Activated CD4-positive, alpha-beta T cell treated with anti-CD3 and anti-CD28 coated beads, Interleukin-2, amount 10 ng/mL, durations not matched to agents 7 days and 5 days (primary cell): ENCODE results near the gene PARK7. TPM values are rescaled to one million over a fixed set of nuclear protein-coding genes. Genes with fewer than 3 reads are reported as not detected.
A peak's percentile ranks its signal among the peaks of the same experiment; 100 is the strongest.

Source experiments
- CTCF ChIA-PET: fragments of 350-600 bp; sonication (Branson Sonifier 250); formaldehyde crosslinking; loops from one replicate; lab custom pipeline; 2021; ENCODE audit warnings: antibody characterized with exemption; lab: Charles Lee
- POLR2A ChIA-PET: fragments of 350-600 bp; sonication (Branson Sonifier 250); formaldehyde crosslinking; loops from one replicate; lab custom pipeline; 2021; ENCODE audit warnings: antibody characterized with exemption; lab: Charles Lee
- DNase-seq: peaks from one replicate; pipeline ENCODE4 v3.0.0-alpha.2; 2020
- H3K27ac Mint-ChIP-seq: one replicate; pipeline ENCODE4 v1.8.0; 2021; ENCODE audit warnings: mild to moderate bottlenecking, moderate library complexity, mixed read lengths
- H3K27me3 Mint-ChIP-seq: one replicate; pipeline ENCODE4 v1.8.0; 2021; ENCODE audit warnings: mixed read lengths
- H3K36me3 Mint-ChIP-seq: one replicate; pipeline ENCODE4 v1.8.0; 2021; ENCODE audit warnings: low read depth, mixed read lengths
- H3K4me1 Mint-ChIP-seq: one replicate; pipeline ENCODE4 v1.8.0; 2021; ENCODE audit warnings: mixed read lengths
- H3K4me3 Mint-ChIP-seq: one replicate; pipeline ENCODE4 v1.8.0; 2021; ENCODE audit warnings: mild to moderate bottlenecking, moderate library complexity, mixed read lengths
- H3K9me3 Mint-ChIP-seq: one replicate; pipeline ENCODE4 v1.8.0; 2021; ENCODE audit warnings: mixed read lengths
- total RNA-seq, 2 experiments: library from RNA; stranded (reverse); gene quantifications; one replicate each; pipeline ENCODE4 v1.2.3, GENCODE V29; 2021

PARK7 gene
- total RNA-seq, 2 experiments from 2014 or later = 226 to 232 TPM

- no peak for DNase-seq
- Mint-ChIP-seq H3K4me3 (no peak overlapping the region), H3K4me1 (peaks cover 21% of the 10 kb centered on the region), H3K36me3 (peaks cover 57% of the 10 kb centered on the region), H3K9me3 (no peaks in the 10 kb centered on the region), H3K27me3 (no peaks in the 10 kb centered on the region), H3K27ac (no peak overlapping the region)
- ChIA-PET POLR2A (interaction anchor here (0.6 kb wide), 1 partner anchor 380 kb away, joined by 4 read pairs; no protein-coding TSS in a partner anchor), CTCF (no interaction called here)
Observed at GRCh38 chr1:7970246-7970645, 8.7 kb downstream of the PARK7 start.

GRCh38 chr1:7971024-7971423 is 9.5 kb downstream of the PARK7 start:
- ChIA-PET CTCF (interaction anchor here (0.6 kb wide), 1 partner anchor 1638 kb away, joined by 3 read pairs; no protein-coding TSS in a partner anchor), POLR2A (interaction anchor here (0.6 kb wide), 1 partner anchor 345 kb away, joined by 3 read pairs; no protein-coding TSS in a partner anchor)
- Mint-ChIP-seq H3K4me1 (peaks cover 14% of the 10 kb centered on the region), H3K4me3 (no peak overlapping the region), H3K36me3 (peaks cover 51% of the 10 kb centered on the region), H3K9me3 (no peaks in the 10 kb centered on the region), H3K27me3 (no peaks in the 10 kb centered on the region), H3K27ac (no peak overlapping the region)
- DNase-seq = no peak

- Mint-ChIP-seq H3K27ac (no peak overlapping the region), H3K4me1 (peaks cover 4% of the 10 kb centered on the region), H3K9me3 (no peaks in the 10 kb centered on the region), H3K4me3 (no peak overlapping the region), H3K27me3 (no peaks in the 10 kb centered on the region), H3K36me3 (peaks cover 43% of the 10 kb centered on the region)
- POLR2A ChIA-PET = interaction anchor here (0.7 kb wide), 1 partner anchor 478 kb away, joined by 3 read pairs; no protein-coding TSS in a partner anchor
- DNase-seq = no peak
- CTCF ChIA-PET = interaction anchor here (0.5 kb wide), 1 partner anchor 305 kb away, joined by 3 read pairs; no protein-coding TSS in a partner anchor
Observed at GRCh38 chr1:7972285-7972684, 10.8 kb downstream of the PARK7 start.

GRCh38 chr1:7973086-7973485 is 11.6 kb downstream of the PARK7 start:
- CTCF ChIA-PET = no interaction called here
- no peak overlapping the region for H3K4me3 Mint-ChIP-seq
- no peaks in the 10 kb centered on the region for H3K9me3 Mint-ChIP-seq
- peaks cover 2% of the 10 kb centered on the region for H3K4me1 Mint-ChIP-seq
- POLR2A ChIA-PET = no interaction called here
- H3K27me3 Mint-ChIP-seq = no peaks in the 10 kb centered on the region
- DNase-seq = no peak
- H3K27ac Mint-ChIP-seq = no peak overlapping the region
- H3K36me3 Mint-ChIP-seq = peaks cover 45% of the 10 kb centered on the region

GRCh38 chr1:7975212-7975865 is 13.8 kb downstream of the PARK7 start:
- no peaks in the 10 kb centered on the region for H3K9me3 Mint-ChIP-seq
- peaks cover 49% of the 10 kb centered on the region for H3K36me3 Mint-ChIP-seq
- no peaks in the 10 kb centered on the region for H3K27me3 Mint-ChIP-seq
- H3K27ac Mint-ChIP-seq = no peak overlapping the region
- CTCF ChIA-PET = interaction anchor here (0.6 to 1.6 kb wide), 8 partner anchors 11 to 375 kb away, joined by 3 to 13 read pairs (median 3); partner anchors contain the start of gene PARK7
- H3K4me1 Mint-ChIP-seq = peaks cover 3% of the 10 kb centered on the region
- POLR2A ChIA-PET = no interaction called here
- peak; percentile 19 for DNase-seq
- no peak overlapping the region for H3K4me3 Mint-ChIP-seq

GRCh38 chr1:7980984-7981383 is 19.5 kb downstream of the PARK7 start:
- no peaks in the 10 kb centered on the region for H3K9me3 Mint-ChIP-seq
- CTCF ChIA-PET = interaction anchor here (0.6 to 1.4 kb wide), 3 partner anchors 17 to 469 kb away, joined by 3 to 4 read pairs (median 4); no protein-coding TSS in a partner anchor
- POLR2A ChIA-PET = no interaction called here
- peak overlapping the region; percentile 33 for H3K27ac Mint-ChIP-seq
- H3K27me3 Mint-ChIP-seq = no peaks in the 10 kb centered on the region
- peaks cover 13% of the 10 kb centered on the region for H3K4me1 Mint-ChIP-seq
- H3K4me3 Mint-ChIP-seq = no peak overlapping the region
- DNase-seq = no peak
- peaks cover 37% of the 10 kb centered on the region for H3K36me3 Mint-ChIP-seq

- H3K4me1 Mint-ChIP-seq = peaks cover 13% of the 10 kb centered on the region
- H3K9me3 Mint-ChIP-seq = no peaks in the 10 kb centered on the region
- H3K27ac Mint-ChIP-seq = no peak overlapping the region
- no peak for DNase-seq
- CTCF ChIA-PET = interaction anchor here (0.5 to 1.7 kb wide), 6 partner anchors 9 to 366 kb away, joined by 3 to 4 read pairs (median 3); no protein-coding TSS in a partner anchor
- no peak overlapping the region for H3K4me3 Mint-ChIP-seq
- POLR2A ChIA-PET = no interaction called here
- no peaks in the 10 kb centered on the region for H3K27me3 Mint-ChIP-seq
- peaks cover 35% of the 10 kb centered on the region for H3K36me3 Mint-ChIP-seq
Observed at GRCh38 chr1:7983086-7983778, 21.7 kb downstream of the PARK7 start.

GRCh38 chr1:7984811-7985210 is 23.3 kb downstream of the PARK7 start:
- no peak for DNase-seq
- CTCF ChIA-PET = interaction anchor here (0.7 to 1.3 kb wide), 3 partner anchors 31 to 364 kb away, joined by 3 to 4 read pairs (median 3); no protein-coding TSS in a partner anchor
- H3K9me3 Mint-ChIP-seq = no peaks in the 10 kb centered on the region
- no peak overlapping the region for H3K4me3 Mint-ChIP-seq
- H3K27me3 Mint-ChIP-seq = no peaks in the 10 kb centered on the region
- peaks cover 13% of the 10 kb centered on the region for H3K4me1 Mint-ChIP-seq
- no peak overlapping the region for H3K27ac Mint-ChIP-seq
- POLR2A ChIA-PET = no interaction called here
- peaks cover 24% of the 10 kb centered on the region for H3K36me3 Mint-ChIP-seq

GRCh38 chr1:7985851-7986612 is 24.5 kb downstream of the PARK7 start:
- no peak for DNase-seq
- ChIA-PET CTCF (interaction anchor here (2.4 kb wide), 1 partner anchor 10 kb away, joined by 8 read pairs; no protein-coding TSS in a partner anchor), POLR2A (no interaction called here)
- Mint-ChIP-seq H3K4me1 (peaks cover 9% of the 10 kb centered on the region), H3K27ac (no peak overlapping the region), H3K4me3 (no peak overlapping the region), H3K9me3 (no peaks in the 10 kb centered on the region), H3K36me3 (peaks cover 27% of the 10 kb centered on the region), H3K27me3 (no peaks in the 10 kb centered on the region)

GRCh38 chr1:7987528-7987927 is 26.0 kb downstream of the PARK7 start:
- Mint-ChIP-seq H3K4me3 (no peak overlapping the region), H3K9me3 (no peaks in the 10 kb centered on the region), H3K4me1 (peaks cover 5% of the 10 kb centered on the region), H3K27me3 (no peaks in the 10 kb centered on the region), H3K27ac (peak overlapping the region; percentile 2), H3K36me3 (peaks cover 24% of the 10 kb centered on the region)
- ChIA-PET CTCF (interaction anchor here (0.7 to 2.4 kb wide), 2 partner anchors 12 to 28 kb away, joined by 3 to 8 read pairs; no protein-coding TSS in a partner anchor), POLR2A (no interaction called here)
- no peak for DNase-seq

- Mint-ChIP-seq H3K4me1 (peaks cover 2% of the 10 kb centered on the region), H3K27ac (no peak overlapping the region), H3K4me3 (no peak overlapping the region), H3K36me3 (peaks cover 24% of the 10 kb centered on the region), H3K9me3 (no peaks in the 10 kb centered on the region), H3K27me3 (no peaks in the 10 kb centered on the region)
- ChIA-PET CTCF (no interaction called here), POLR2A (no interaction called here)
- DNase-seq = no peak
Observed at GRCh38 chr1:7988576-7988975, 27.1 kb downstream of the PARK7 start.

GRCh38 chr1:7989762-7990428 is 28.4 kb downstream of the PARK7 start:
- DNase-seq = no peak
- POLR2A ChIA-PET = no interaction called here
- H3K36me3 Mint-ChIP-seq = peaks cover 15% of the 10 kb centered on the region

More at GRCh38 chr1:7989762-7990428, 28.4 kb downstream of the PARK7 start:
- no peak overlapping the region for H3K27ac Mint-ChIP-seq
- H3K9me3 Mint-ChIP-seq = no peaks in the 10 kb centered on the region
- H3K4me1 Mint-ChIP-seq = no peaks in the 10 kb centered on the region
- CTCF ChIA-PET = interaction anchor here (0.6 to 0.7 kb wide), 2 partner anchors 24 to 305 kb away, joined by 6 read pairs; no protein-coding TSS in a partner anchor
- H3K27me3 Mint-ChIP-seq = no peaks in the 10 kb centered on the region
- no peak overlapping the region for H3K4me3 Mint-ChIP-seq
